COLO829 (cell line): ENCODE measurements around the gene BANP.
"Not testable (repeated sequence)": the region's sequence is repeated elsewhere in the genome, so short reads cannot be mapped to it uniquely, and the experiment has no call there.

Source experiments
- DNase-seq: peaks from one replicate; pipeline ENCODE4 v3.0.0; 2012; ENCODE audit warnings: low spot score

BANP gene

DNA sequence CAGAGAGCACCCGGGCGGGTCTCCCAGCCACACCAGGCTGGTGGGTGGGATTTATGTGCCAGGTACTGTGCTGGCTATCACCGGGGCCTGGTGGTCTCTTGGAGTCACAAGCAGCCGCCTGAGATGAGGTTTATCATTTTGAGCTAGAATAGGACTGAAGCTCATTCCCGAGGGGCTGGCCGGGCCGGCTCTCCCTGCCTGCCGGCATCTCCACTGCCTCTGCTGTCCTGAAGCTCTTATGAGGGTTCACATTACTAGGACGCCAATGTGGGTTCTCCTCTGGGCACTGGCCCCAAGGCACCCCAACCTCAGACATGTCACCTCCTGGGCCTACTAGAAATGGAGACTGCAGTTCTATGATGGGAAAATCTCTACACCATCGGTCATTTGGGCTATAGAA, 137.4 kb downstream of the BANP start:
- DNase-seq, result not testable (repeated sequence)

GRCh38 chr16:88089071-88089470, 137.8 kb downstream of the BANP start:
- not testable (repeated sequence) for DNase-seq

DNA sequence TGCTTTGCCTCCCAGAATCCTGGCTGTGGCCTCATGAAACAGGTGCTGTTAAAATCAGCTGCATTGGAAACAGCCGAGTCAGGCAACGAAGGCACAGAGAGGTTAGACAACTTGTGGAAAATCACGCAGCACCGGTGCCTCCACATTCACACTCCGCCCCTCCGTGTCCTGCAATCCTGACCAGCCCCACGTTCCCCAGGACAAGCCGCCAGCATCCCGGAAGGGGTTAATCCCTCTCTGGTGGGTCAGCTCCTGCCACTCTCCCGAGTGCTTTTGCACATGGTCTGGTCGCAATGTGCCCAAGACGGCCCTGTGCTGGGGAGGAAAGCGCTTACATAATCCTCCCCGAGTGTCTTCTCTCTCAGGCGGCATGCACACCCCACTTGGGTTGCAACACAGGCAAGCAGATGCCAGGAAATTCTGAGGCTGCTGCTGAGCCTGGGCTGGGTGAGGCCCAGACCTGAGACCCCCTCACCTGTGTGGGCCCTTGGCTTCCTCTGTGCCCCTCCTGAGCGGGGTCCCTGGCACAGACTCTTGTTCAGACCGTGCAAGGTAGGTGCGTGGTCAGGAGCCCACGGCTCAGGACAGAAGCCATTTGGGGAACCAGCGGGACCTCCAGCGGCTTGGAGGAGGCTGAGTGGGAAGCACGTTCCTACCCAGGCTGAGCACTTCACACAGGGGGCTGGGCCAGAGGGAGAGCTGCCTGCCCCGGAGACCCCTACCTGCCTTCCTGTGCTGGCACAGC, 138.6 kb downstream of the BANP start:
- DNase-seq, result not testable (repeated sequence)

GRCh38 chr16:88090377-88091175, 139.3 kb downstream of the BANP start:
- DNase-seq, result not testable (repeated sequence)

- DNase-seq, result not testable (repeated sequence)
Observed at GRCh38 chr16:88091221-88091971, 140.2 kb downstream of the BANP start.

DNA sequence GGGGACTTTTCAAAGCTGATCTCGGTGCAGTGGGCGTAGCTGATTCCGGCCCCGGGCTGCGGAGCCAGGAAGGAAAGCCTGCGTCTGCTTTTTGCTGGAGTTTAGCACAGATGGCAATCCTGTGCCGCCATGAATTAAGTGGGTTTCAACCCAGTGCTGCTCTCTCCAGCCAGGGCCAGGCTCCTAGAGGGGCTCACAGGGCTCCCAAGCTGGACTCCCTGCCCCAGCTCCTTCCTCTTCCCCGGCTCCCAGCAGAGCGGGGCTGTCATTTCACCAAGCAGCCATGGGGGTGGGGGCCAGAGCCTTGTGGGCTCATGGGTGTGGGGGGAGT, 140.7 kb downstream of the BANP start:
- not testable (repeated sequence) for DNase-seq

DNA sequence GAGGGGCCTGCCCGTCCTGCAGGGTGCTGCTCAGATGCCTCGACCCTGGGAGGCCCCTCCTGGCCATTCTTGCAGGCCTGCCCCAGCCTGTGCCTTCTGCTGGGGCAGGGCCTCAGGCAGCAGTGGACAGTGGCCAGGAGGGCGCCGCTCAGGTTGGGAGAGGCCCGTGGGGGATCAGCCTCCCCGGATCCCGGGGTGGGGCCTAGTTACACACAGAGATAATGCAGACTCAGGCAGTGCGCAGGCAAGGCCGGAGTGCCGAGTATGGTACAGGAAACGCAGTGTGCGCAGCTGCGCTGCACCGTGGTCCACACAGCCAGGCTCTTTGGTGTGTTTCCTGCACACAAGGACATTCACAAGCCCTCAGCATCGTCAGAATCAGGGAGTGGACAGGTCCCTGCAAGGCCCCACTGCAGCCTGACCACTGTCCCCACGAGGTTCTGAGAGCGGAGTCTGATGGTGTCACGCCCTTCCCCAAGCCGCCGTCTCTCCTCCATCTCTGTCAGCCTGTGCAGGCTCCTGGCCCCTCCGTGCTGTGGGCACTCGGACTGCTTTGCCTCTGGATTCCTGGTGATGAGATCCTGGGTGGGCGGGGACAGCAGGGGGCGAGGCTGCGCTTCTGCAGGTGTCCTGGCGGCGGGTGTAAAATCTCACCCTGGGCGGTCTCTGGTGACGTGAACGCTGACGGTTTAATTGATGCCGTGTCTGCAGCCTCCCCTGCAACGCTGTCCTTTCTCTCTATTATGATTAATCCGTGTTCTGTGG, 141.7 kb downstream of the BANP start:
- DNase-seq, result not testable (repeated sequence)

GRCh38 chr16:88093556-88094252, 142.5 kb downstream of the BANP start:
- not testable (repeated sequence) for DNase-seq

- not testable (repeated sequence) for DNase-seq
Observed at GRCh38 chr16:88094253-88094575, 143.0 kb downstream of the BANP start.

GRCh38 chr16:88094900-88095299, 143.7 kb downstream of the BANP start:
- DNase-seq, result not testable (repeated sequence)

DNA sequence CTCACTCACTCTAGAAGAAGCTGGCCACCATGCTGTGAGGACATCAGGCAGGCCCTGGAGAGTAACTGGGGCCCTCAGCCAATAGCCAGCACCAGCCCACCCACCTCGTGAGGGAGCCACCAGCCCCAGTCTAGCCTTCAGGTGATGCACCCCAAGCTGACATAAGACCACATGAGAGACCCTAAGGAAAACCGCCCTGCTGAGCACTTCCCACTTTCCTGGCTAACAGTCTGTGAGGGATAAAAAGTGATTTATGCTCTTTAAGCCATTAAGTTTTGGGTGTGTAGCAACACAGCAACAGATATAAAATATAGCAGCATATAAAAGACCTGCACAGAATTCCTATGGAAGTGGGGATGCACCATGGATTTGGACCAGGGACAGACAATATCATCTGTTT, 145.4 kb downstream of the BANP start:
- not testable (repeated sequence) for DNase-seq

GRCh38 chr16:88098731-88099562, 147.7 kb downstream of the BANP start:
- not testable (repeated sequence) for DNase-seq

DNA sequence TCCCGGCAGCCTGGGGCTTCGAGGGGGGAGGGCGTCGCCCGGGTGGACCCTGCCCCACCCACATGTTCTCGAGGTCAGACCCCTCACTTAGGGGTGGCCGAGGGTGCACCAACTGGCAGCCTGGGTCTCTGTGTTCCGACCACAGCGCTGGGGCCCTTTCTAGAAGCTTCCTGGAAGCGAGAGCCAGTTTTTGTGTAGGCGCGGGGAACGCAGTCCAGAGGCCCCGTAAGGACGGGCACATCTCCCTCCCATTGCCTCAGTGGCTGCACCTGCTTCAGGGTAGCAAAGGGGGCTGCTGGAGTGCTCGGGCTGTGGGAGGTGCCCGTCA, 148.3 kb downstream of the BANP start:
- no peak for DNase-seq

DNA sequence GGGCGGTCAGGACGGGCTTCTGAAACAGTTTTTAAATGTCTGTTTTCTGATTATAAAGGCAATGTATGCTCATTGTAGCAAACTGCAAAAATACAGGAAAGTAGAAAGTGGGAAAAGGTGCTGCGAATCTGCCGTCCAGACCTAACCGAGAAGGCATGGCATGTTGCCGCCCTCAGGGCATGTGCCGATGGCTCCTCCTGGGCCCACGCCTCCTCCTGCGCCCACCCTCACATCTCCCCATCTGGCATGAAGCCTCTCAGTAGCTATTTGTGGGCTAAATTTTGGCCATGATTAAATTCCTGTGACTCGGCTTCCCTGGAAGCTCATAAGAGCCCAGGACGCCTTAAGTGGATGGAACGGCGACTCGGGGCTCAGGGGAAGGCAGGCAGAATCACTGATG, 148.7 kb downstream of the BANP start:
- DNase-seq, result not testable (repeated sequence)

DNA sequence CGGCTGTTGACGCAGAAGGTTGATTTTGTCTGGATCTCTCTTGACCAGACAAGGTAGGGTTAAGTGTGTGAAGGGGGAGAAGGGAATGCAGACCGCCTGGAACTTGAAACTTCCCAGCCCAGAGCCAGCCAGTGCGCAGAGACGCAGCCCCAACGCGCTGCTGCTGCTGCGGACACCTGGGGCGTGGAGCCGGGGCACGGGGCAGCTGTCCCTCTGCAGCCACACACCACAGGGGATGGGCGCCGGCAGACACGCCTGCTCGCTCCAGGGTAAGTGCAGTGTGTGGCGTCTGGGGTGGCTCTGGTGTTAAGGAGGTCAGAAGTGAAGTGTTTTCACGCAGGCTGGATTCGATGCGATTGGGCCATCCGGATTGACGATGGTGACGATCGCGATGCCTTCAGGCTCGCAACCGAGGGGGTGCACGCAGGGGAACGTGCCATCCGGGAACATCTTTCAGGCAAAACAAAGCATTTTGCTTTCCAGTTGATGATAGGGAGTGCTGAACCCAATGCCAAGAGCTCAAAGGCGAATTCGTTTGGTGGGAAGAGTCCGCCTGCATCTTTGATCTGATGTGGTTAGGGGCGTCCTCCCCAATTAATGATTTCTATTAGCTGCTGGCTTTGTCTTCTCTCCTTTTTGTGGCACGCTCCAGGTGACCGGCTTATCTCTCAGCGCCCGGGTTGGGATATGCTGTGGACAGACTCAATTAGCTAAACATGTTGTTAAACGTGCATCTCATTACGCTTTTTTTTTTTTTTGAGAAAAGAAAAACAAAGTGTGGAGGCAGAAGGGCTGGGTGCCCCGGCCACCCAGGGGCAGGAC, 149.8 kb downstream of the BANP start:
- not testable (repeated sequence) for DNase-seq

GRCh38 chr16:88101623-88102105, 150.4 kb downstream of the BANP start:
- DNase-seq, result not testable (repeated sequence)

DNA sequence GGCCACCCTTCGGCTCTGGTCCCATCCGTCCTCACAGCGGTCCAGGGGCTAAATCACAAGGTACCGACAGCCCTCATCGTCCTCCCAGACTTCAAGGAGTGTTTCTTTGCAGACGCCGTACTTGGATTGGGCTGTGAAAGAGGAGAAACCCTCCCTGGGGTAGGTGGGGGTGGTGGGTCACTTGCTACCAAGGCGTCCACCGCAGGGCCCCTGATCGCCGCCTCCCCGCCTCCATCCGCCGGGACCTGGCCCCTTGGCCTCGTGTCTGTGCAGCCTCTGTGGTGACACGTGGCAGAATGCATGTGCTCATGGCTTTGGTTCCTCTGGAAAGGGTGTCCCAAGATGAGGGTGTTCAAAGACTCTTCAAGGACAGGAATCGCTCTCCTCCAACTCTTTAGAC, 151.4 kb downstream of the BANP start:
- no peak for DNase-seq

DNA sequence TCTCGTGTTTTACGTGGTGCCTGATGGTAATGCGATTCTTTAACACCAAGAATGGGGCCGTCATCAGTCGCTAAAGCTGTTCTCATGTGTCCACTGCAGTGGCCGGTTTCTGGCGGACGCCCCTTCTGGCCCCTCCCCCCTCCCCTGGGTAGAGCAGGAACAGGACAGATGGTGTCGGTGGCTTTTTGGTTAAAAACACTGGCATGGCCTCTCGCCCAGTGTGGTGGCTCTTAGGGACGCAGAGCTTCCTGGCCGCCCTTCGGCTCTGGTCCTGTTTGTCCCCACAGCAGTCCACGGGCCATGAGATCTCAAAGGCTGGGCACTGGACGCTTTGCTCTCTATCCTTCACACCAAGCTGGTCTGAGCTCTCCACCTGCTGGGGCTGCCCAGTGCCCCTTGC, 151.8 kb downstream of the BANP start:
- no peak for DNase-seq

DNA sequence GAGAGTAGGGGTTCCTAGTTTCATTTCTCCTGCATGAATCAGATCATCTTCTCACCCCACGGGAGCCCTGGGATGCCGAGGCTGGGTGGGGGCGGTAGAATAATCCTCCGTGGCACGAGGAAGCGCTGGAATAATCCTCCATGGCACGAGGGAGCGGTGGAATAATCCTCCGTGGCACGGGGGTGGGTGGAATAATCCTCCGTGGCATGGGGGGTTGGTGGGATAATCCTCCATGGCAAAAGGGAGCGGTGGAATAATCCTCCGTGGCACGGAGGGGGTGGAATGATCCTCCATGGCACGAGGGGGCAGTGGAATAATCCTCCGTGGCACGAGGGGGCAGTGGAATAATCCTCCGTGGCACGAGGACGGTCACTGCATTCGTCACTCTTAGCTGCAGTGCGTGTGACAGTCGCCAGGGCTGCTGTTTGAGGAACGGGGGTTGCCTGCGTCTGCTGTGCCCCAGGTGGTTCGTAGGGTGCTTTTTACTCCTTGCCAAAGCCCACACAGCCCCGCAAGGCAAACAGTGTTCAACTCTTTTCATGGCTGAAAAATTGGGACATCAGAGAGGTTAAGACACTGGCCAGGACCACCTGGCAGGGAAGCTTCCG, 152.5 kb downstream of the BANP start:
- DNase-seq, result no peak
